HTERT RPE-1 (cell line): ENCODE measurements around the gene ARL6IP4.

ENCODE experiments used
- in situ Hi-C: fragments of 300-500 bp; cut with MboI; formaldehyde crosslinking; loops from 4 replicates; pipeline ENCODE4 v1.14.3; 2020; ENCODE audit warnings: low sequenced_read_pairs

ARL6IP4 gene

DNA sequence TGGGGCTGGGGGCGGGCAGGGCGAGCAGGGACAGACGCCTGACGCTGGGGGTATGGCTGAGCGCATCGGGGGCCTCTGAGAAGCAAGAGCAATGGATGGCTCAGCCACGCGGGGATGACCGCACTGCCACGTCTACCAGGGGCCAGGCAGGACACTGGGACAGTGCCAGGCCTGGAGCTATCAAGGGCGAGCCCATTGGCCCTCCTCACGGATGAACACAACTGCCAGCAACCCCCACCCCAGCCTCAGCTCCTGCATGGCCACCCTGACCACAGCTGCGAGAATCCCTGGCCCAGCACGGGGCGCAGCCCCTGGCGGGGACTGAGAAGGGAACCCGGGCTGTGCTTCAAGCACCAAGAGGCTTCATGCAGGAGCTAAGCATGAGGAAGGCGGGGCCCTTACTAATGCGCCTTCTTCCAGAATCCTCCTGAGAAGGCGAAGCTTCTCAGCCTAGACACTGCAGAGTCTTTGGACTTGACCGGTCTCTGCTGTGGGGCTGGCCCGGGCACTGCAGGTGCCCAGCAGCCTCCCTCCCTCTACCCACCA lies 9.5 kb downstream of the ARL6IP4 start:
- in situ Hi-C loops: no loop called here

DNA sequence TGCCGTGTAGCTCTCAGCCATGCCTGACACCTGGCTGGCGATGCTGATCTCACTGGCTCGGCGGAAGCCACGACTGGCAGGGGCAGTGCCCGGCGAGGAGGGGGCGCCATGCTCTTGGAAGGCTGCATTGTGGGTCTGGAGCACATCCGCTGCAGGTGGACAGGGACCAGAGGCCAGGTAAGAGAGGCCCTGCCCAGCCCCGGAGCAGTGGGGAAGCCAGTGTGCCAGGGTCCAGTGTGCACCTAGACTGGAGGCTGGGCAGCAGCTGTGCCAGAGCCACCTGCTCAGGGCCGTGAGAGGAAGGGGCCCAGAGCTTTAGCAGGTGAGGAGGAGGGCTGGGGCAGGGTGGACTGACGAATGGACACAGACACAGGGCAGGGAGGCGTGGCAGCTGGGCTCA lies 10.1 kb downstream of the ARL6IP4 start:
- in situ Hi-C loops: no loop called here

DNA sequence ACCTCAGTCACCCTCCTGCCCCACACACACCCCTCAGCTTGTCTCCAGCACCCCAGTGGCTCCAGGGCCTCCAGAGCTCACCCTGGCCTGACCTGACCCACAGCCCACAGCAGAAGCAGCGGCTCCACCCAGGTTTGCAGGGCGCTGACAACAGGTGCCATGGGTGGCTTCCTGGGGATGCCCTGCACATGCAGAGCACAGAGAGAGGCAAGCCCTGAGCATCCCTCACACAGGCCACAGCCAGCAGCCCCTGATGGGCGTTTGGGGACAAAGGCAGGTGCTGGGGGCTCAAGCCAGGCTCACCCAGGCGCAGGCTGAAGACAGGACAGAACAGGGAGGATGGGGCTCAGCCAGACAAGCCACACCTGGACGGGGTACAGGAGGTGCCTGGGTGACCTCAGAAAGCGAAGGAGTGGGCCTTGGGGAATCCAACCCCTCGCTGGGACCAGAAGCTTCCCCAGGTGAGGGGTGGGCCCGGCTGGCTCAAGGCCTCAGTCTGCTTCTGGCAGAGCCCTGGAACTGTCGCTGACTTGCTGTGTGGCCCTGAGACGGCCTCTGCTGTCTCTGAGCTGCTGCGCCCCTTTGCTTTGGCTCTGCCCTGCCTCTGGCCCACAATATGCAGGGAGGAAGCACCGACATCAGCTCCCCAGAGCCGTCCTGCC lies 10.6 kb downstream of the ARL6IP4 start:
- in situ Hi-C loops: no loop called here

DNA sequence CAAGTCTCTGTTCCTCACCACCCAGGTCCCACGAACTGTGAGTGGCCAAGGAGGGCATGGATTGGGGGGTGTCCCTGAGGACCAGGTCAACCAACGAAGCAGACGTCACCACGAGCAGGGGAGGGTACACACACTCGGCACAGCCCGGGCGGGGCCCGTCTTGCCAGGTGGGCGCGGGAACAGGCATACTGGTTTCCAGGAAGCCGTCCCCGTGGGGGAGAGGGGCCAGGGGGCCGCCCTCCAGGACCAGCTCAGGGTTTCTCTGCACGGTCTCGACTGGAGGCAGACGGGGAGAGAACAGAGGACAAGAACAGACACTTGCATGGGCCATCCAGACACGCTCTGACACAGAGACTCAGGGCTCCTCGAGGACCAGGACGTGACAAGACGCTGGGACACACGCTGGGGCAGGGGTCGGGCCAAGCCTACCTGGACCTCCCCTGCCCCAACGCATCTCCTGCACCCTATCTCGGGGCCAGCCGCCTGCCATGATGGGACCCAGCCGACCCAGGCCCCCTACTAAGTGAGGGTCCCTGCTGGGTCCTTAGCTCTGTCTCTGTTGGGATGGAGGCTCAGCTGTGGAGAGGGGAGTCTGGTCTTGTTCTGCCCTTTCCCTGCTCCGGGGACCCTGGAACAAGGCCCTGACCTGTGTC lies 11.3 kb downstream of the ARL6IP4 start:
- in situ Hi-C loops: no loop called here

GRCh38 chr12:122992386-122992785 lies 11.9 kb downstream of the ARL6IP4 start:
- in situ Hi-C loops: no loop called here

DNA sequence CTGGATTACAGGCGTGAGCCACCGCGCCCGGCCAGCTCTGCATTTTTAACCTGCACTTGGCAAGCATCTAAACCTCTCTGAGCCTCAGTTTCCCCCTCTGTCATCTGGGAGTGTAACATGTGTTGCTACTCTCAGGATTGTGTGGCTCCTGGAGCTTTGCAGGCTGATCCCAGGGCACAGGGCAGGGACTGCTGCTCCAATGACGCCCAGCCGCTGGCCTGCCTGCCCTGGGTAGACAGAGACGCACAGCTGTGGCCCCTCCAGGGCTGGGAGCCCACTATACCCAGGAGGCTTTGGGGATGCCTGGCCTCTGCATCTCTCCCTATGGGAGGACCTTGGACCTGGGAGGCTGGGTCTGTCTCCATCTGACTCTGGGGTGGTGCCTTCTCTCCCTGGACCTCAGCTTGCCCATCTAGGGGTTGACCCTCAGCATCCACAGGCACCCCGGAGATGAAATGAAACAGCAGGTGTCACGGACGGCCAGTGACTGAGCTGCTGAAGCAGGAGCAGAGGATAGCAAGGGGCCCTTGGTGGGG lies 13.7 kb downstream of the ARL6IP4 start:
- in situ Hi-C loops: no loop called here

DNA sequence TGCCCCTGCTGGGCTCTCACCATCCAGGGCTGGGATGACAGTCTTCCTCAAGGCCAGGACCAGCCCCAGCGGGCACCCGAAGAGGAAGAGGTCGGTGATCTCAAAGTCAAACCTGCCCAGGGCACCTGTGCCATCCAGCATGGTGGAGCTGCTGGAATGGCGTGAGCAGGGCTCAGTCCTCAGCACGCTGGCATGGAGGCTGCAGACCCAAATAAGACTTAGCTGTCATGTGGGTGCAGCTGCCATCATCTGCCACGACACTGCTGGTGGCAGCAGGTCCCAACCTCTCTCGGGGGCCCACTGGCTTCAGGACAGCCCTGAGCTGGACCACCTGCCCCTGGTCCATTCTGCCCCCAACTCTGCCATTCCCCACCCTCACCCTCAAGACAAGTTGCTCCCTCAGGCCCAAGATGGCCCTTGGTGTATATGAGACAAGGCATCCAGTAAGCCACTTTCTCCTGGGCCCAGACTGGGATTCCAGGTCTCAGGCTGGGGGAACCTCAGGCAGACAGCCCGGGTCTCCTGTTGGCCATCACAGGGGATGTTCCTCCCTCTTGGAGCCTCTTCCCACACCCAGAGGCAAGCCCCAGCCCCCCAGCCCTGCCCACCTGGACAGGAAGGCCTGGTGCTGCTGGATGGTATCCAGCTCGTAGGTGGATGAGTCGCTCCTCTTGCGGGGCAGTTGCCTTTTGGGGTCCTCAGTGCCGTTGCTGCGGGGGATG lies 14.5 kb downstream of the ARL6IP4 start:
- in situ Hi-C loops: no loop called here

DNA sequence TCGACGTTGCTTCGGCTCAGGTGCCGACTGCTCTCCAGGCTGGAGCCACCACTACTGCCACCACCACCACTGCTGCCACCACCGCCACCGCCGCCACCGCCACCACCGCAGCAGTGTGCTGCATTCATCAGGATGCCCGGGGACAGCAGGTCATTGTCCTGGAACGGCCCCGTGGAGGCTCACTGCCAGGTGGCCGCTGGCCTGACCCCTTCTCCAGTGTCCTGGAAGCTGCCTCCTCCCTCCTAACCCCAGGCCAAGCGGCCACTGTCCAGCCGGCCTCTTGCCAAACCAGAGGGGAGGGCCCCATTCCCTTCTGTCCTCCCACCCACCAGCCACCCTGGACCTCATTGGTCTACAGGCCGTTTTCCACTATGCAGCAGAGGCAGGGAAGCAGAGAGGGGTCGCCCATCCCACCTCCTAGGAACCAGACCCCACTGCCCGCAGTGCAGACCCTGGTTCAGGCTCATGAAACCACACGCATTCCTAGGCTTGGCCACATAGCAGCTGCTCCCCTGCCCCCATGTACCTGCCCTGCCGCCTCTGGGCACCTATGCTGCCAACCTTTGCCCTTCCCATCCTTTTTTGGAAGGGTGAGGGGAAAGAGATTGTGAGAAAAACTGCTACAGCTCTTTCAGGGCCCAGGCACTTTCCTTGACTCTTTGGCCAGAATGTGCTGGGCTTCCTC lies 15.2 kb downstream of the ARL6IP4 start:
- in situ Hi-C loops: no loop called here

- in situ Hi-C loops: no loop called here
Measured at GRCh38 chr12:122996188-122996601, 15.7 kb downstream of the ARL6IP4 start.

DNA sequence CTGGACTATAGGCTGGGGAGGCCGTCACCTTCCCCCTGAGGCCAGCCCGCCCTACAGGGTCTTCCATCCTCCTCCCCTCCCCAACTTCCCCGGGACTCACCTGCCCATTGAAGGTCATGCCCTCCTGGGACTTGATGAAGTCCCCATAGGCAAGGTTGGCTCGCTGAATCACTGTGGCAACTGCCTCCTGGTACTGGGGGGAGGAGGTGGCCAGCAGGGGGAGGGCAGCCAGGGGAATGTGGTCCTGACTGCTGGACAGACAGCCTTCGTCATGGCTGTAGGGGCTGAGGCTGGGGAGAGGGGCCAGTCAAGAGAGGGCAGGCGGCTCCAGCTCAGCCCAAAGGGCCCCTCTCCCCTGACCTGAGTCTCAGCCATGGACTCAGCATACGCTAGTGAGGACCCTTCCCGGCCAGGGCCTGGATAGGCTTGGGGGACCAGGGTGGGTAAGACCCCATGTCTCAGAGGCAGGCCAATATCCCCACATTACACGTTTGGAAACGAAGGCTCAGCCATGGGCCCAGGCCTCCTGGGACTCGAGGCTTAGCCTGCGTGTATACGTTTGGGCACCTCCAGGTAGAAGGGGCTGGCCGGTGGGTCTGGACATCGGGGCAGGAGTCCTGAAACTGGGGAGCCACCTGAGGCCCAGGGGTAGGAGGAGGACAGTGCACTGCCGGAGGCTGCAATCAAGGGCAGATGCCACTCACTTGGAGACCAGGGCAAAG lies 16.3 kb downstream of the ARL6IP4 start:
- in situ Hi-C loops: no loop called here

- in situ Hi-C loops: no loop called here
Measured at GRCh38 chr12:122997343-122998250, 17.1 kb downstream of the ARL6IP4 start.

GRCh38 chr12:122998316-122998715 lies 17.8 kb downstream of the ARL6IP4 start:
- in situ Hi-C loops: no loop called here

- in situ Hi-C loops: no loop called here
Measured at GRCh38 chr12:122999196-122999946, 18.9 kb downstream of the ARL6IP4 start.

GRCh38 chr12:122999986-123000420 lies 19.5 kb downstream of the ARL6IP4 start:
- in situ Hi-C loops: no loop called here

- in situ Hi-C loops: no loop called here
Measured at GRCh38 chr12:123000578-123000977, 20.1 kb downstream of the ARL6IP4 start.

GRCh38 chr12:123001464-123001863 lies 21.0 kb downstream of the ARL6IP4 start:
- in situ Hi-C loops: no loop called here

GRCh38 chr12:123003257-123003656 lies 22.8 kb downstream of the ARL6IP4 start:
- in situ Hi-C loops: no loop called here

DNA sequence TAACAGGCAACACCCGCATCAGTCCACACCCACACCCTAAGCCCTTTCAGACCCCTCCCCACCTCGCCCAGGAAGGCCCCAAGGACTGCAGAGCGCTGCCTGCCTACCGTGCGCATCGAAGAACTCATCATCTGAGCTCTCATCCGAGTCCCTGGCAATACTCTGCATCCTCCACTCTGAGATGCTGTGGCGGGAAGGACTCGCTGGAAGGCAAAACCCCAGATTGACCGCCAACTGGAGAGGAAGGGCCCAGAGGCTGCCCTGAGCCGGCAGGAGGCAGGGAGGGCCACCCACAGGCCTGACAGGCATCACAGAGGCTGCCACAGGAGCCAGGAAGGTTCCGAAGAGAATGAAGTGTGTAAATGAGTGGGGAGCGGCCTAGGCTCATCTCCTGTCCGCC lies 23.8 kb downstream of the ARL6IP4 start:
- in situ Hi-C loops: no loop called here
